GM12892 (cell line): ENCODE data around the gene JAML.

Source experiments
- POLR2A ChIP-seq: IDR thresholded peaks from 2 replicates; pipeline ENCODE4 v1.6.1; 2011; ENCODE audit warnings: low read depth, low read length, control low read depth
- POLR2AphosphoS5 ChIP-seq: IDR thresholded peaks from 2 replicates; pipeline ENCODE4 v1.6.1; 2011; ENCODE audit warnings: low read depth, low read length, control low read depth
- TAF1 ChIP-seq: IDR thresholded peaks from 2 replicates; pipeline ENCODE4 v1.6.1; 2011; ENCODE audit warnings: low read depth, mild to moderate bottlenecking, control low read depth, low read length, borderline replicate concordance

DNA sequence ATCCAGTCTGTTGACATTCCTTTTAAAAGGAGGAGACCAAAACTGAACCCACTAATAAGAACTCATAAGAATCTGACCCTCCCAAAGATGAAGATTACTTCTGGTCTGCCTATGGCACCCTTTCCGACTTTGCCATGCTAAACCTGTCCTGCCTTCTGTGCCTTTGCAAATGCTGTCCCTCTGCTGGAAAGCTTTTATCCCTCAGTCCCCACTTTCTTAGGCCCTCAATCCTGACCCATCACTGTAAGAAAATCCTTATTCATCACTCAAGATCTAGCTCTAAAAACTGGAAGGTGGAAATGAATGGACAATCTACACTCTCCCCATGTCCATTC is 16.9 kb upstream of the JAML start:
- no peak for TF ChIP-seq POLR2AphosphoS5
- no peak for TF ChIP-seq TAF1
- no peak for TF ChIP-seq POLR2A
